Breast epithelium (tissue), 3 donors: Measurements from ENCODE around the gene KIR2DL3.

Experiments used
- POLR2AphosphoS5 ChIP-seq, 3 donors: sonication (generic); formaldehyde crosslinking; IDR thresholded peaks; one replicate each; pipeline ENCODE4 v1.6.1; 2017; ENCODE audit warnings: antibody characterized with exemption in 3 of 3
- TF ChIP-seq, protein P1 (sequence below), 3 donors: fragments of 450-650 bp; IDR thresholded peaks; one replicate each; pipeline ENCODE4 v1.5.1; 2016 to 2017; ENCODE audit warnings: antibody characterized with exemption in 3 of 3, mild to moderate bottlenecking in 3 of 3, moderate library complexity in 3 of 3

DNA sequence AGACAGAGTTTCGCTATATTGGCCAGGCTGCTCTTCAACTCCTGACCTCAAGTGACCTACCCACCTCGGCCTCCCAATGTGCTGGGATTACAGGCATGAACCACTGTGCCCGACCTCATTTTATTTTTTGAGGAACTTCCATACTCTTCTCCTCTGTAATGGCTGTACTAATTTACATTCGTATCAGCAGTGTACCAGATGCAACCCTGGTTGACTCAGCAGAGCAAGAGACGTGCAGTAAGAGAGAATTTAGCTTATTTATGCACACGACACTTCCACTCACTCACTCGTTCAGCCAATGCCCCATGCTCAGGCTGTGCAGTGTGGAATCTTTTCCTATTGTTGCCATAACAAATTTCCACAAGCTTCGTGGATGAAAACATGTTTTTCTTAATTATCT is 7.1 kb upstream of the KIR2DL3 start:
- TF ChIP-seq POLR2AphosphoS5 (IDR thresholded peaks at IDR 0.05): no peak
- TF ChIP-seq, protein P1, sequence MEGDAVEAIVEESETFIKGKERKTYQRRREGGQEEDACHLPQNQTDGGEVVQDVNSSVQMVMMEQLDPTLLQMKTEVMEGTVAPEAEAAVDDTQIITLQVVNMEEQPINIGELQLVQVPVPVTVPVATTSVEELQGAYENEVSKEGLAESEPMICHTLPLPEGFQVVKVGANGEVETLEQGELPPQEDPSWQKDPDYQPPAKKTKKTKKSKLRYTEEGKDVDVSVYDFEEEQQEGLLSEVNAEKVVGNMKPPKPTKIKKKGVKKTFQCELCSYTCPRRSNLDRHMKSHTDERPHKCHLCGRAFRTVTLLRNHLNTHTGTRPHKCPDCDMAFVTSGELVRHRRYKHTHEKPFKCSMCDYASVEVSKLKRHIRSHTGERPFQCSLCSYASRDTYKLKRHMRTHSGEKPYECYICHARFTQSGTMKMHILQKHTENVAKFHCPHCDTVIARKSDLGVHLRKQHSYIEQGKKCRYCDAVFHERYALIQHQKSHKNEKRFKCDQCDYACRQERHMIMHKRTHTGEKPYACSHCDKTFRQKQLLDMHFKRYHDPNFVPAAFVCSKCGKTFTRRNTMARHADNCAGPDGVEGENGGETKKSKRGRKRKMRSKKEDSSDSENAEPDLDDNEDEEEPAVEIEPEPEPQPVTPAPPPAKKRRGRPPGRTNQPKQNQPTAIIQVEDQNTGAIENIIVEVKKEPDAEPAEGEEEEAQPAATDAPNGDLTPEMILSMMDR (IDR thresholded peaks at IDR 0.05): no peak
